GM18909 (cell line): Measurements from ENCODE around the gene CABS1.
A peak's percentile ranks its signal among the peaks of the same experiment; 100 is the strongest.

Experiments used
- ATAC-seq: cut with Tn5 transposase; IDR thresholded peaks from one replicate; pipeline ENCODE4 v1.9.1; 2021; ENCODE audit warnings: mild to moderate bottlenecking; ENCODE audit not compliant: unreplicated experiment, poor library complexity

Gene CABS1

GRCh38 chr4:70334681-70335080, at the start of gene CABS1:
TSS of gene CABS1 (plus strand) at chr4:70334981. CDS start at chr4:70335040, 59 bp downstream.
- ATAC-seq, result no peak

GRCh38 chr4:70288651-70289050, 46.1 kb upstream of the CABS1 start:
- ATAC-seq, result no peak

GRCh38 chr4:70291341-70291740, 43.4 kb upstream of the CABS1 start:
- ATAC-seq, result no peak

GRCh38 chr4:70297576-70297975, 37.2 kb upstream of the CABS1 start:
- ATAC-seq, result no peak

GRCh38 chr4:70298051-70298450, 36.7 kb upstream of the CABS1 start:
- no peak for ATAC-seq

- ATAC-seq, result no peak
These were observed 35.1 kb upstream of the CABS1 start for GRCh38 chr4:70299643-70300042.

GRCh38 chr4:70300215-70300614, 34.6 kb upstream of the CABS1 start:
- ATAC-seq, result no peak

GRCh38 chr4:70303090-70303489, 31.7 kb upstream of the CABS1 start:
- ATAC-seq, result no peak

- no peak for ATAC-seq
These were observed 29.2 kb upstream of the CABS1 start for GRCh38 chr4:70305601-70306000.

- ATAC-seq, result no peak
These were observed 28.7 kb upstream of the CABS1 start for GRCh38 chr4:70306076-70306475.

- ATAC-seq, result no peak
These were observed 21.0 kb upstream of the CABS1 start for GRCh38 chr4:70313736-70314135.

- ATAC-seq, result peak; percentile 78
These were observed 18.9 kb upstream of the CABS1 start for GRCh38 chr4:70315928-70316327.

GRCh38 chr4:70326052-70326451, 8.7 kb upstream of the CABS1 start:
- ATAC-seq, result no peak

- ATAC-seq, result no peak
These were observed 1.3 kb downstream of the CABS1 start for GRCh38 chr4:70336043-70336442.

- ATAC-seq, result no peak
These were observed 3.2 kb downstream of the CABS1 start for GRCh38 chr4:70337886-70338420.

- no peak for ATAC-seq
These were observed 21.4 kb downstream of the CABS1 start for GRCh38 chr4:70356185-70356584.

- ATAC-seq, result no peak
These were observed 24.4 kb downstream of the CABS1 start for GRCh38 chr4:70359115-70359661.

GRCh38 chr4:70360460-70360859, 25.7 kb downstream of the CABS1 start, which contains the start of gene SMR3A:
TSS of gene SMR3A (plus strand) at chr4:70360760. CDS start at chr4:70362116, 1,356 bp downstream.
- ATAC-seq, result no peak

- no peak for ATAC-seq
These were observed 29.2 kb downstream of the CABS1 start for GRCh38 chr4:70364002-70364401.

GRCh38 chr4:70365479-70365878, 30.7 kb downstream of the CABS1 start:
- ATAC-seq, result no peak

GRCh38 chr4:70367813-70368212, 33.0 kb downstream of the CABS1 start:
- no peak for ATAC-seq

- no peak for ATAC-seq
These were observed 37.2 kb downstream of the CABS1 start for GRCh38 chr4:70371987-70372386.
